Measurements from ENCODE around the gene PRKG1.

Gene PRKG1

DNA sequence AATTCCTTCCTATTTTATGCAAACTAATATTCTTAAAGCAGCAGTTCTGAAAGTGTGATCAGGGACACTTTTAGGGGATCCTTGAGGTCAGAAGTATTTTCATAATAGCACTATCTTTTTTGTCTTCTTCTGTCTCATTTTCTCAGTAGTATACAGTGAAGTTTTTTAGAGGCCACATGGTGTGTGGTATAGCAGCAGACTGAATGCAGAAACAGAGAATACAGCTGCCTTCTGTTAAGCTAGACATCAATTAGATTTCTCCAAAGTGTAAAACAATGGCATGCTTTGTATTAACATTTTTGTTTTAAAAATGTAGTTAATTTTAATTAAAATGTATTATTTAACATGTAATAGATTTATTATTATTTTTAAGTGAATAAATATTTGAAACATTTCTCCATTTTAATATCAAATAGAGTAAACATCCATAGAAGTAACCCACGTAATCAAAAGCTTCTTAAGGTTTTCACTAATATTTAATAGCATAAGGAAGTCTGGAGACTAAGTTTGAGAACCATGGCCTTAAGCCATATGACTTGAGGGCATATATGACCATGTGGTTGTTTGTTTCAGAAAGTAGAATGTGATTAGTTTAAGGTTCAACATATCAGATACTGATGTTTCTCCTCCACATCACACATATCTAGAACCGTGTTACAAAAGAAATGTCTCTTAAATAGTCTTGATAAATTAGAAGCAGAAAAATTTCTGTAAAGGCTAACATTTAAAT lies 94.0 kb downstream of the PRKG1 start:
- Histone ChIP-seq H3K27me3 (ENCODE audit: control insufficient read depth, insufficient read depth, low read length) (no peaks in the 10 kb centered on the region), H3K4me1 (ENCODE audit: control insufficient read depth, insufficient read depth, low read length) (no peaks in the 10 kb centered on the region), H3K9ac (ENCODE audit: low read length) (no peak overlapping the region), H3K4me3 (ENCODE audit: low read length) (no peak overlapping the region), H3K27ac (ENCODE audit: low read depth, low read length) (no peak overlapping the region), H3K36me3 (ENCODE audit: control insufficient read depth, insufficient read depth, low read length) (no peaks in the 10 kb centered on the region)

DNA sequence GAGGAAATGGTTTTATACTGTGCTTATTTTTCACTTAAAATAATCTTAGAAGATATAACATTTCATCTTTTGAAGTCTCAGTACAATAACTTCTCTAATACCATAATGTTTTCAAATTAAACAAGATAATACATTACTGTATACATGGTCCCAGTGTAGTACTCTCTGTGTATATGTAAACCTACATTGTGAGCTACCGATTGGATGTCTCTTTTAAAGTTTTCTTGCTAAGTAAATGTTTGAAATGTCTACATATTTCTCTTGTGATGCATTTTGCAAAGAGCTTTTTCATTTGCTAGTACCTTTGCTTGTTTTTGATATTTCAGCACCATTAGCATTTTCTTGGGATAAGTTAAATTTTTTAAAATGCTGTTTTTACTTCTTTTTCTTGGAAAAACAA lies 94.8 kb downstream of the PRKG1 start:
- Histone ChIP-seq H3K27ac (ENCODE audit: low read depth, low read length) (no peak overlapping the region), H3K4me1 (ENCODE audit: control insufficient read depth, insufficient read depth, low read length) (no peaks in the 10 kb centered on the region), H3K36me3 (ENCODE audit: control insufficient read depth, insufficient read depth, low read length) (no peaks in the 10 kb centered on the region), H3K27me3 (ENCODE audit: control insufficient read depth, insufficient read depth, low read length) (no peaks in the 10 kb centered on the region), H3K4me3 (ENCODE audit: low read length) (no peak overlapping the region), H3K9ac (ENCODE audit: low read length) (no peak overlapping the region)

DNA sequence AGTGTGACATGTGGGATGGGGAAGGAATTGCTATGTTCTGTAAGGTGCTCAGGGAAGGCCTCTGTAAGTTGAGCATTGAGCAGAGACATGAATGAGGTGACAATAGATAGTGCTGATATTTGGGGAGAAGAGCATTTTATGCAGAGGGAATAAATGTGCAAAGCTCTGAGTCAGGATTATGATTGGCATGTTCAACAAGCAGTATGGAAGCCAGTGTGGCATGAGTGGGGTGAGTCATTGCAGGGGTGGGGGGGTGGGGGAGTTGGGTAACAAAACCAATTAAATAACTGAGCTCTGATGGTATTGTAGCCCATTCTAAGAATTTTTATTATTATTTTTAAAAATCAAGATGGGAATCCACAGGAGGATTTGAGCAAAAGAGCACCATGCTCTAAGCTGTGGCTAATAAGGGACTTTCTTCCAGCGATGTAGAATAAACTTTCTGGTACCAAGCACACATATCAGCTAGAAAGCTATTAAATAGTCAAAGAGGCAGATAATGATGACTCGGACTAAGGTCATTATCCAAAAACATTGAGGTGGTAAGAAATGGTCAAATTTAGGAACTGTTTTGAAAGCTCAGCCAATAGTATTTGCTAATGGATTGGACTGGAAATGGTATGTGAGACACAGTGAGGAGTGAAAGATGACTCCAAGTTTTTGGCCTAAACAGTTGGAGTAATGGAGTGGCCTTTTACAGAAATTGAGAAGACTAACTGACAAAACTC lies 96.4 kb downstream of the PRKG1 start:
- Histone ChIP-seq H3K4me1 (ENCODE audit: control insufficient read depth, insufficient read depth, low read length) (no peaks in the 10 kb centered on the region), H3K27ac (ENCODE audit: low read depth, low read length) (no peak overlapping the region), H3K9ac (ENCODE audit: low read length) (no peak overlapping the region), H3K36me3 (ENCODE audit: control insufficient read depth, insufficient read depth, low read length) (no peaks in the 10 kb centered on the region), H3K27me3 (ENCODE audit: control insufficient read depth, insufficient read depth, low read length) (no peaks in the 10 kb centered on the region), H3K4me3 (ENCODE audit: low read length) (no peak overlapping the region)

DNA sequence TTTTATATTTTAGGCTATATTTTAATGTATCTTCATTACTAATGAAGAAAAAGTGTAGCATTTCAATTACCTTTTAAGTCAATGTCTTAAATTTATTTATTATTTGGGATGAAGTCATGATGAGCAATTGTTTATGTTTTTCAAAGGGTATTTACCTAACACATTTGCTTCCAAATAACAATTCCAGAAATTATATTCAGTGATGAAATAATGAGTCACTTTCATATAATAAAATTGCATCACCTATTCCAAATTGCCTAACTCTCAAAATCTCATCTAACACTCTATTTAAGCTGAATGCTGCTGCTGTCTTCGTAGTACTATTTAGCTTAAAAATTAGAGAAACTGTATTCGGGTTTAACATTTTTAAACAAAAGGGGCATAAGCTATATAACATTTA lies 97.7 kb downstream of the PRKG1 start:
- Histone ChIP-seq H3K9ac (ENCODE audit: low read length) (no peak overlapping the region), H3K4me1 (ENCODE audit: control insufficient read depth, insufficient read depth, low read length) (no peaks in the 10 kb centered on the region), H3K36me3 (ENCODE audit: control insufficient read depth, insufficient read depth, low read length) (no peaks in the 10 kb centered on the region), H3K27me3 (ENCODE audit: control insufficient read depth, insufficient read depth, low read length) (no peaks in the 10 kb centered on the region), H3K27ac (ENCODE audit: low read depth, low read length) (no peak overlapping the region), H3K4me3 (ENCODE audit: low read length) (no peak overlapping the region)

DNA sequence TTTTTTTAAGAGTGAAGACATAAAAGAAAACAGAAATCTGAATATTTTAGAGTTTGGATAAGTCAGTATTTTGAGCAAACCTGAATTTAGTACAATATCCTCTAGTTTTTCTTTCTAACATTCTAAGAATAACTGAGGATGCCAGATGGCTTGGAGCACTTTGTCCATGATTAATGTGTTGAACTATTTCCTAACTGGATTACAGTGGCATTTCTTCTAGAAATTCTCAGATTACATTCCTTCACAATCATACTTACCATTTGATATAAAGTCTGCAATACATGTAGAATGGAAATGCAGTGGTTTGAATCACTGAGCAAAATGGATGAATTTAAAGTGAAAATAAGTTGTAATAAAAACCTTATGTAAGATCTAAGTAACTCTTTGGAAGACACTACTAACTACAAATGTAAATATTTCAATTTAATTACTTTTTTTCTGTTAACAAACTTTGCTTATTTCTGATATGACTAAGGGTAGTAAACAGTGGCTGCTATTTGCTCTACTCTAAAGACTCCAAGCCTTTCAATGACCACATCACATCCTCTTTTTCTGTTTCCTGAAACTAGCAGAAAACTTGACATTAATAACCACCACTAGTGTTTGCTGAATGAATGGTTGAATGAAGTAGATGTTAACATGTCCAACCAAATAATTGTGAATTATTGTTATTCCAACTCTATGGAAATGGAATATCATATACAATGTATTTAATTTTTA lies 102.8 kb downstream of the PRKG1 start:
- no peaks in the 10 kb centered on the region for H3K27me3 ChIP-seq (ENCODE audit: control insufficient read depth, insufficient read depth, low read length)
- H3K36me3 ChIP-seq (ENCODE audit: control insufficient read depth, insufficient read depth, low read length) = no peaks in the 10 kb centered on the region
- no peak overlapping the region for H3K4me3 ChIP-seq (ENCODE audit: low read length)
- no peak overlapping the region for H3K27ac ChIP-seq (ENCODE audit: low read depth, low read length)
- H3K4me1 ChIP-seq (ENCODE audit: control insufficient read depth, insufficient read depth, low read length) = no peaks in the 10 kb centered on the region
- H3K9ac ChIP-seq (ENCODE audit: low read length) = no peak overlapping the region

GRCh38 chr10:51178634-51179033 lies 104.3 kb downstream of the PRKG1 start:
- Histone ChIP-seq H3K36me3 (ENCODE audit: control insufficient read depth, insufficient read depth, low read length) (no peaks in the 10 kb centered on the region), H3K9ac (ENCODE audit: low read length) (no peak overlapping the region), H3K27ac (ENCODE audit: low read depth, low read length) (no peak overlapping the region), H3K4me3 (ENCODE audit: low read length) (no peak overlapping the region), H3K4me1 (ENCODE audit: control insufficient read depth, insufficient read depth, low read length) (no peaks in the 10 kb centered on the region), H3K27me3 (ENCODE audit: control insufficient read depth, insufficient read depth, low read length) (no peaks in the 10 kb centered on the region)

- no peak overlapping the region for H3K27ac ChIP-seq (ENCODE audit: low read depth, low read length)
- H3K27me3 ChIP-seq (ENCODE audit: control insufficient read depth, insufficient read depth, low read length) = no peaks in the 10 kb centered on the region
- H3K4me3 ChIP-seq (ENCODE audit: low read length) = no peak overlapping the region
- no peaks in the 10 kb centered on the region for H3K36me3 ChIP-seq (ENCODE audit: control insufficient read depth, insufficient read depth, low read length)
- H3K4me1 ChIP-seq (ENCODE audit: control insufficient read depth, insufficient read depth, low read length) = no peaks in the 10 kb centered on the region
- no peak overlapping the region for H3K9ac ChIP-seq (ENCODE audit: low read length)
Measured at GRCh38 chr10:51180141-51180540, 105.9 kb downstream of the PRKG1 start.

GRCh38 chr10:51183783-51184182 lies 109.5 kb downstream of the PRKG1 start:
- no peaks in the 10 kb centered on the region for H3K27me3 ChIP-seq (ENCODE audit: control insufficient read depth, insufficient read depth, low read length)
- no peak overlapping the region for H3K4me3 ChIP-seq (ENCODE audit: low read length)
- peaks cover 5% of the 10 kb centered on the region for H3K4me1 ChIP-seq (ENCODE audit: control insufficient read depth, insufficient read depth, low read length)
- no peak overlapping the region for H3K27ac ChIP-seq (ENCODE audit: low read depth, low read length)
- no peak overlapping the region for H3K9ac ChIP-seq (ENCODE audit: low read length)
- H3K36me3 ChIP-seq (ENCODE audit: control insufficient read depth, insufficient read depth, low read length) = no peaks in the 10 kb centered on the region

DNA sequence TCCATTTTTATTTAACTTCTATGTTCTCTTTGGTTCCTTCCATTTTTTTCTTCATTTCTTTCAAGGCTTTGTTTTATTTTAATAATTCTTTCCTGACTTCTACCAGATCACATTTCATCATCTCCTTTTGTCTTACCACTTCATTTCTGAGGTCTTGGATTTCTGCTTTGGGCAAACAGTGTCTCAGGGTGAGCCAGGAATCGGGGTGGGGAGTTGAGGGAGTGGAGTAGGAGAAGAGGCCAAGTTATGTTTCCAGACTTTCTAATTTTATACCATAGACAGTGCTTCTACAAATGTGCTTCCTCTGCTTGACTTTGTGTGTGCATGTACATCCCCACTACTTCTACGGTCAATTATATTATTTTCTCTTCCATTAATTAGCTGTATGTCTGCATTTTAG lies 112.1 kb downstream of the PRKG1 start:
- Histone ChIP-seq H3K4me1 (ENCODE audit: control insufficient read depth, insufficient read depth, low read length) (peaks cover 5% of the 10 kb centered on the region), H3K9ac (ENCODE audit: low read length) (no peak overlapping the region), H3K27ac (ENCODE audit: low read depth, low read length) (no peak overlapping the region), H3K36me3 (ENCODE audit: control insufficient read depth, insufficient read depth, low read length) (no peaks in the 10 kb centered on the region), H3K27me3 (ENCODE audit: control insufficient read depth, insufficient read depth, low read length) (no peaks in the 10 kb centered on the region), H3K4me3 (ENCODE audit: low read length) (no peak overlapping the region)

GRCh38 chr10:51188008-51188407 lies 113.7 kb downstream of the PRKG1 start:
- H3K9ac ChIP-seq (ENCODE audit: low read length) = no peak overlapping the region
- no peaks in the 10 kb centered on the region for H3K27me3 ChIP-seq (ENCODE audit: control insufficient read depth, insufficient read depth, low read length)
- H3K27ac ChIP-seq (ENCODE audit: low read depth, low read length) = no peak overlapping the region
- H3K4me3 ChIP-seq (ENCODE audit: low read length) = no peak overlapping the region
- H3K36me3 ChIP-seq (ENCODE audit: control insufficient read depth, insufficient read depth, low read length) = no peaks in the 10 kb centered on the region
- H3K4me1 ChIP-seq (ENCODE audit: control insufficient read depth, insufficient read depth, low read length) = peaks cover 5% of the 10 kb centered on the region

GRCh38 chr10:51188866-51189265 lies 114.6 kb downstream of the PRKG1 start:
- H3K9ac ChIP-seq (ENCODE audit: low read length) = no peak overlapping the region
- H3K4me3 ChIP-seq (ENCODE audit: low read length) = no peak overlapping the region
- no peaks in the 10 kb centered on the region for H3K36me3 ChIP-seq (ENCODE audit: control insufficient read depth, insufficient read depth, low read length)
- no peaks in the 10 kb centered on the region for H3K27me3 ChIP-seq (ENCODE audit: control insufficient read depth, insufficient read depth, low read length)
- peaks cover 5% of the 10 kb centered on the region for H3K4me1 ChIP-seq (ENCODE audit: control insufficient read depth, insufficient read depth, low read length)
- no peak overlapping the region for H3K27ac ChIP-seq (ENCODE audit: low read depth, low read length)

GRCh38 chr10:51196508-51197175 lies 122.4 kb downstream of the PRKG1 start:
- H3K27me3 ChIP-seq (ENCODE audit: control insufficient read depth, insufficient read depth, low read length) = no peaks in the 10 kb centered on the region
- peaks cover 3% of the 10 kb centered on the region for H3K4me1 ChIP-seq (ENCODE audit: control insufficient read depth, insufficient read depth, low read length)
- H3K36me3 ChIP-seq (ENCODE audit: control insufficient read depth, insufficient read depth, low read length) = no peaks in the 10 kb centered on the region
- no peak overlapping the region for H3K27ac ChIP-seq (ENCODE audit: low read depth, low read length)
- H3K4me3 ChIP-seq (ENCODE audit: low read length) = no peak overlapping the region
- H3K9ac ChIP-seq (ENCODE audit: low read length) = no peak overlapping the region

Data from rectal smooth muscle tissue (tissue), 1 donor.